ENCODE results near the gene TEK.

Gene TEK

GRCh38 chr9:27247756-27248155 is 138.7 kb downstream of the TEK start:
- H3K4me3 ChIP-seq (ENCODE audit: low read depth, low read length): no peak overlapping the region
- peak; percentile 6 for DNase-seq (ENCODE audit: low read depth)
- peak; percentile 76 for TF ChIP-seq CTCF (IDR thresholded peaks at IDR 0.05; ENCODE audit: control insufficient read depth, extremely low read depth, insufficient read depth)

- DNase-seq (ENCODE audit: low read depth): no peak
- TF ChIP-seq CTCF (IDR thresholded peaks at IDR 0.05; ENCODE audit: control insufficient read depth, extremely low read depth, insufficient read depth): no peak
- H3K4me3 ChIP-seq (ENCODE audit: low read depth, low read length): no peak overlapping the region
Measured at GRCh38 chr9:27248702-27249101, 139.7 kb downstream of the TEK start.

- TF ChIP-seq CTCF (IDR thresholded peaks at IDR 0.05; ENCODE audit: control insufficient read depth, extremely low read depth, insufficient read depth): no peak
- no peak for DNase-seq (ENCODE audit: low read depth)
- H3K4me3 ChIP-seq (ENCODE audit: low read depth, low read length): no peak overlapping the region
Measured at GRCh38 chr9:27258662-27259061, 149.6 kb downstream of the TEK start.

- H3K4me3 ChIP-seq (ENCODE audit: low read depth, low read length): no peak overlapping the region
- TF ChIP-seq CTCF (IDR thresholded peaks at IDR 0.05; ENCODE audit: control insufficient read depth, extremely low read depth, insufficient read depth): no peak
- no peak for DNase-seq (ENCODE audit: low read depth)
Measured at GRCh38 chr9:27260789-27261516, 151.9 kb downstream of the TEK start.

GRCh38 chr9:27261517-27262211 is 152.6 kb downstream of the TEK start:
- DNase-seq (ENCODE audit: low read depth): no peak
- H3K4me3 ChIP-seq (ENCODE audit: low read depth, low read length): no peak overlapping the region
- TF ChIP-seq CTCF (IDR thresholded peaks at IDR 0.05; ENCODE audit: control insufficient read depth, extremely low read depth, insufficient read depth): no peak

- no peak for TF ChIP-seq CTCF (IDR thresholded peaks at IDR 0.05; ENCODE audit: control insufficient read depth, extremely low read depth, insufficient read depth)
- H3K4me3 ChIP-seq (ENCODE audit: low read depth, low read length): no peak overlapping the region
- no peak for DNase-seq (ENCODE audit: low read depth)
Measured at GRCh38 chr9:27272103-27272502, 163.1 kb downstream of the TEK start.

Data from LNCaP clone FGC (cell line).